ENCODE measurements around the gene UBR4. TPM values are rescaled to one million over a fixed set of nuclear protein-coding genes. Genes with fewer than 3 reads are reported as not detected.

UBR4 gene
- total and polyA plus RNA-seq, 12 donors: 82.3 to 278 (median 119) TPM

GRCh38 chr1:19091196-19091953, 118.7 kb downstream of the UBR4 start:
- no peaks in the 10 kb centered on the region for H3K4me1 ChIP-seq (replicated peaks in 1 of 2)
- H3K9me3 ChIP-seq (replicated peaks in 1 of 3): no peaks in the 10 kb centered on the region
- no peaks in the 10 kb centered on the region for H3K27me3 ChIP-seq
- no peak overlapping the region for H3K4me3 ChIP-seq
- intact Hi-C loops (cut with DNase I): loop anchor here in 1 of 2 donors (10.0 kb wide), 1 partner anchor 177 kb away; no protein-coding TSS in a partner anchor
- no peak for TF ChIP-seq POLR2A (IDR thresholded peaks at IDR 0.05)
- no peak for TF ChIP-seq CTCF (IDR thresholded peaks at IDR 0.05)
- DNase-seq: no peak
- 72 to 87% (median 75%) methylated on average over 8 of the region's 8 CpGs for WGBS, 4 donors
- peaks cover 0 to 95% of the 10 kb centered on the region in 2 donors for H3K36me3 ChIP-seq (replicated peaks in 1 of 2)
- H3K27ac ChIP-seq: no peak overlapping the region

GRCh38 chr1:19089524-19089923, 120.5 kb downstream of the UBR4 start:
- Histone ChIP-seq H3K4me1 (replicated peaks in 1 of 2) (no peaks in the 10 kb centered on the region), H3K4me3 (no peak overlapping the region), H3K27ac (no peak overlapping the region), H3K27me3 (no peaks in the 10 kb centered on the region), H3K9me3 (replicated peaks in 1 of 3) (no peaks in the 10 kb centered on the region), H3K36me3 (replicated peaks in 1 of 2) (peaks cover 0 to 94% of the 10 kb centered on the region in 2 donors)
- intact Hi-C loops (cut with DNase I): no loop called here
- no peak for TF ChIP-seq POLR2A (IDR thresholded peaks at IDR 0.05)
- no peak for TF ChIP-seq CTCF (IDR thresholded peaks at IDR 0.05)
- WGBS, 4 donors: 92 to 99% (median 93%) methylated on average over 4 of the region's 4 CpGs
- no peak for DNase-seq

GRCh38 chr1:19088717-19089442, 121.2 kb downstream of the UBR4 start:
- no peaks in the 10 kb centered on the region for H3K4me1 ChIP-seq (replicated peaks in 1 of 2)
- 91 to 94% (median 93%) methylated on average over 12 of the region's 12 CpGs for WGBS, 4 donors
- H3K9me3 ChIP-seq (replicated peaks in 1 of 3): no peaks in the 10 kb centered on the region
- DNase-seq: no peak
- H3K36me3 ChIP-seq (replicated peaks in 1 of 2): peaks cover 0 to 94% of the 10 kb centered on the region in 2 donors
- intact Hi-C loops (cut with DNase I): no loop called here
- no peak for TF ChIP-seq POLR2A (IDR thresholded peaks at IDR 0.05)
- no peak for TF ChIP-seq CTCF (IDR thresholded peaks at IDR 0.05)
- no peak overlapping the region for H3K27ac ChIP-seq
- no peaks in the 10 kb centered on the region for H3K27me3 ChIP-seq
- H3K4me3 ChIP-seq: no peak overlapping the region

- Histone ChIP-seq H3K9me3 (replicated peaks in 1 of 3) (no peaks in the 10 kb centered on the region), H3K4me1 (replicated peaks in 1 of 2) (no peaks in the 10 kb centered on the region), H3K27me3 (no peaks in the 10 kb centered on the region), H3K27ac (no peak overlapping the region), H3K36me3 (replicated peaks in 1 of 2) (peaks cover 0 to 94% of the 10 kb centered on the region in 2 donors), H3K4me3 (no peak overlapping the region)
- 76 to 84% (median 81%) methylated on average over 7 to 9 of the region's 9 CpGs for WGBS, 4 donors
- TF ChIP-seq POLR2A (IDR thresholded peaks at IDR 0.05): no peak
- no peak for TF ChIP-seq CTCF (IDR thresholded peaks at IDR 0.05)
- DNase-seq: no peak
- intact Hi-C loops (cut with DNase I): no loop called here
Observed at GRCh38 chr1:19087737-19088594, 122.1 kb downstream of the UBR4 start.
